ENCODE data around the gene CENPP.
"Not testable (repeated sequence)": the region's sequence is repeated elsewhere in the genome, so short reads cannot be mapped to it uniquely, and the experiment has no call there.

The CENPP gene

GRCh38 chr9:92393686-92394085, 67.9 kb downstream of the CENPP start:
- no peaks in the 10 kb centered on the region for H3K27me3 ChIP-seq (ENCODE audit: control insufficient read depth, insufficient read depth, low read length)
- no peak overlapping the region for H3K9ac ChIP-seq (ENCODE audit: low read length)
- peaks cover 8% of the 10 kb centered on the region for H3K4me1 ChIP-seq (ENCODE audit: control insufficient read depth, insufficient read depth, low read length)
- no peak overlapping the region for H3K4me3 ChIP-seq (ENCODE audit: low read length)
- H3K36me3 ChIP-seq (ENCODE audit: control insufficient read depth, insufficient read depth, low read length) = no peaks in the 10 kb centered on the region
- H3K27ac ChIP-seq (ENCODE audit: low read depth, low read length) = no peak overlapping the region

GRCh38 chr9:92395617-92396016, 69.9 kb downstream of the CENPP start:
- Histone ChIP-seq H3K27me3 (ENCODE audit: control insufficient read depth, insufficient read depth, low read length) (no peaks in the 10 kb centered on the region), H3K36me3 (ENCODE audit: control insufficient read depth, insufficient read depth, low read length) (no peaks in the 10 kb centered on the region), H3K9ac (ENCODE audit: low read length) (no peak overlapping the region), H3K4me3 (ENCODE audit: low read length) (no peak overlapping the region), H3K4me1 (ENCODE audit: control insufficient read depth, insufficient read depth, low read length) (peaks cover 5% of the 10 kb centered on the region), H3K27ac (ENCODE audit: low read depth, low read length) (no peak overlapping the region)

- H3K27ac ChIP-seq (ENCODE audit: low read depth, low read length) = peak overlapping the region; percentile 46
- H3K4me1 ChIP-seq (ENCODE audit: control insufficient read depth, insufficient read depth, low read length) = peaks cover 11% of the 10 kb centered on the region
Observed at GRCh38 chr9:92397853-92398252, 72.1 kb downstream of the CENPP start.

GRCh38 chr9:92402360-92402759, 76.6 kb downstream of the CENPP start:
- no peaks in the 10 kb centered on the region for H3K36me3 ChIP-seq (ENCODE audit: control insufficient read depth, insufficient read depth, low read length)
- no peaks in the 10 kb centered on the region for H3K27me3 ChIP-seq (ENCODE audit: control insufficient read depth, insufficient read depth, low read length)
- H3K4me1 ChIP-seq (ENCODE audit: control insufficient read depth, insufficient read depth, low read length) = peaks cover 25% of the 10 kb centered on the region
- H3K27ac ChIP-seq (ENCODE audit: low read depth, low read length) = no peak overlapping the region
- H3K4me3 ChIP-seq (ENCODE audit: low read length) = no peak overlapping the region
- no peak overlapping the region for H3K9ac ChIP-seq (ENCODE audit: low read length)

More at GRCh38 chr9:92397853-92398252, 72.1 kb downstream of the CENPP start:
- Histone ChIP-seq H3K27me3 (ENCODE audit: control insufficient read depth, insufficient read depth, low read length) (no peaks in the 10 kb centered on the region), H3K4me3 (ENCODE audit: low read length) (no peak overlapping the region), H3K36me3 (ENCODE audit: control insufficient read depth, insufficient read depth, low read length) (no peaks in the 10 kb centered on the region), H3K9ac (ENCODE audit: low read length) (no peak overlapping the region)

- Histone ChIP-seq H3K4me3 (ENCODE audit: low read length) (peak overlapping the region; percentile 21), H3K4me1 (ENCODE audit: control insufficient read depth, insufficient read depth, low read length) (peaks cover 25% of the 10 kb centered on the region), H3K27me3 (ENCODE audit: control insufficient read depth, insufficient read depth, low read length) (no peaks in the 10 kb centered on the region), H3K36me3 (ENCODE audit: control insufficient read depth, insufficient read depth, low read length) (no peaks in the 10 kb centered on the region), H3K9ac (ENCODE audit: low read length) (no peak overlapping the region), H3K27ac (ENCODE audit: low read depth, low read length) (peak overlapping the region; percentile 40)
Observed at GRCh38 chr9:92402826-92403745, 77.3 kb downstream of the CENPP start.

GRCh38 chr9:92404042-92404836, 78.5 kb downstream of the CENPP start, which contains the start of gene OGN:
Gene OGN (minus strand): TSS chr9:92404578. CDS start chr9:92403407, 1,171 bp downstream.
- H3K36me3 ChIP-seq (ENCODE audit: control insufficient read depth, insufficient read depth, low read length) = no peaks in the 10 kb centered on the region
- peak within 1 kb of the TSS; percentile 21 for H3K4me3 ChIP-seq (ENCODE audit: low read length)
- H3K4me1 ChIP-seq (ENCODE audit: control insufficient read depth, insufficient read depth, low read length) = peaks cover 25% of the 10 kb centered on the region
- H3K9ac ChIP-seq (ENCODE audit: low read length) = no peak within 1 kb of the TSS
- no peaks in the 10 kb centered on the region for H3K27me3 ChIP-seq (ENCODE audit: control insufficient read depth, insufficient read depth, low read length)
- peak within 1 kb of the TSS; percentile 20 for H3K27ac ChIP-seq (ENCODE audit: low read depth, low read length)

GRCh38 chr9:92405818-92406217, 80.1 kb downstream of the CENPP start:
- Histone ChIP-seq H3K36me3 (ENCODE audit: control insufficient read depth, insufficient read depth, low read length) (no peaks in the 10 kb centered on the region), H3K4me3 (ENCODE audit: low read length) (peak overlapping the region; percentile 49), H3K9ac (ENCODE audit: low read length) (no peak overlapping the region), H3K27ac (ENCODE audit: low read depth, low read length) (no peak overlapping the region), H3K4me1 (ENCODE audit: control insufficient read depth, insufficient read depth, low read length) (peaks cover 30% of the 10 kb centered on the region), H3K27me3 (ENCODE audit: control insufficient read depth, insufficient read depth, low read length) (no peaks in the 10 kb centered on the region)

GRCh38 chr9:92406477-92406876, 80.7 kb downstream of the CENPP start:
- Histone ChIP-seq H3K4me3 (ENCODE audit: low read length) (peak overlapping the region; percentile 49), H3K4me1 (ENCODE audit: control insufficient read depth, insufficient read depth, low read length) (peaks cover 30% of the 10 kb centered on the region), H3K9ac (ENCODE audit: low read length) (no peak overlapping the region), H3K27ac (ENCODE audit: low read depth, low read length) (peak overlapping the region; percentile 16), H3K36me3 (ENCODE audit: control insufficient read depth, insufficient read depth, low read length) (no peaks in the 10 kb centered on the region), H3K27me3 (ENCODE audit: control insufficient read depth, insufficient read depth, low read length) (no peaks in the 10 kb centered on the region)

GRCh38 chr9:92407818-92408217, 82.1 kb downstream of the CENPP start:
- no peaks in the 10 kb centered on the region for H3K36me3 ChIP-seq (ENCODE audit: control insufficient read depth, insufficient read depth, low read length)
- no peaks in the 10 kb centered on the region for H3K27me3 ChIP-seq (ENCODE audit: control insufficient read depth, insufficient read depth, low read length)
- no peak overlapping the region for H3K9ac ChIP-seq (ENCODE audit: low read length)
- no peak overlapping the region for H3K27ac ChIP-seq (ENCODE audit: low read depth, low read length)
- H3K4me1 ChIP-seq (ENCODE audit: control insufficient read depth, insufficient read depth, low read length) = peaks cover 24% of the 10 kb centered on the region
- no peak overlapping the region for H3K4me3 ChIP-seq (ENCODE audit: low read length)

- no peak overlapping the region for H3K27ac ChIP-seq (ENCODE audit: low read depth, low read length)
- H3K27me3 ChIP-seq (ENCODE audit: control insufficient read depth, insufficient read depth, low read length) = no peaks in the 10 kb centered on the region
- H3K4me3 ChIP-seq (ENCODE audit: low read length) = no peak overlapping the region
- no peak overlapping the region for H3K9ac ChIP-seq (ENCODE audit: low read length)
- no peaks in the 10 kb centered on the region for H3K36me3 ChIP-seq (ENCODE audit: control insufficient read depth, insufficient read depth, low read length)
- H3K4me1 ChIP-seq (ENCODE audit: control insufficient read depth, insufficient read depth, low read length) = peaks cover 20% of the 10 kb centered on the region
Observed at GRCh38 chr9:92408747-92409478, 83.2 kb downstream of the CENPP start.

GRCh38 chr9:92411157-92411556, 85.4 kb downstream of the CENPP start:
- H3K4me1 ChIP-seq (ENCODE audit: control insufficient read depth, insufficient read depth, low read length) = peaks cover 13% of the 10 kb centered on the region
- H3K27me3 ChIP-seq (ENCODE audit: control insufficient read depth, insufficient read depth, low read length); H3K36me3 ChIP-seq (ENCODE audit: control insufficient read depth, insufficient read depth, low read length); H3K9ac ChIP-seq (ENCODE audit: low read length); H3K4me3 ChIP-seq (ENCODE audit: low read length); H3K27ac ChIP-seq (ENCODE audit: low read depth, low read length): not testable (repeated sequence)

GRCh38 chr9:92414566-92414965, 88.8 kb downstream of the CENPP start:
- no peaks in the 10 kb centered on the region for H3K36me3 ChIP-seq (ENCODE audit: control insufficient read depth, insufficient read depth, low read length)
- H3K4me3 ChIP-seq (ENCODE audit: low read length) = no peak overlapping the region
- no peak overlapping the region for H3K27ac ChIP-seq (ENCODE audit: low read depth, low read length)
- no peak overlapping the region for H3K9ac ChIP-seq (ENCODE audit: low read length)
- peaks cover 5% of the 10 kb centered on the region for H3K4me1 ChIP-seq (ENCODE audit: control insufficient read depth, insufficient read depth, low read length)
- no peaks in the 10 kb centered on the region for H3K27me3 ChIP-seq (ENCODE audit: control insufficient read depth, insufficient read depth, low read length)

Measured in rectal smooth muscle tissue (tissue), 1 donor.